Neutrophil (primary cell): Measurements from ENCODE around the gene PPP6R1.

Experiments used
- H3K27ac ChIP-seq: fragments of 200-600 bp; sonication (generic); 2 replicates; pipeline ENCODE4 v1.5.1; 2016; ENCODE audit warnings: mild to moderate bottlenecking, moderate library complexity
- H3K27me3 ChIP-seq: fragments of 200-600 bp; sonication (generic); 2 replicates; pipeline ENCODE4 v1.6.0; 2016; ENCODE audit warnings: mild to moderate bottlenecking
- H3K36me3 ChIP-seq: fragments of 200-600 bp; sonication (generic); 2 replicates; pipeline ENCODE4 v1.5.1; 2017
- H3K4me1 ChIP-seq, 2 experiments: fragments of 200-600 bp in 1 of 2; sonication (generic) in 1 of 2; 1 replicate in 1 of 2; 2 replicates in 1 of 2; pipeline versions ENCODE4 v1.5.1 to v1.6.1; 2013 to 2016; ENCODE audit warnings: low read depth in 1 of 2, low read length in 1 of 2, mild to moderate bottlenecking in 1 of 2, moderate library complexity in 1 of 2; ENCODE audit not compliant: control insufficient read depth in 1 of 2, insufficient read depth in 1 of 2
- H3K4me3 ChIP-seq, 2 experiments: fragments of 200-600 bp in 1 of 2; sonication (generic) in 1 of 2; 1 replicate in 1 of 2; 2 replicates in 1 of 2; pipeline ENCODE4 v1.5.1; 2013 to 2016; ENCODE audit warnings: low read depth in 1 of 2, low read length in 1 of 2, mild to moderate bottlenecking in 1 of 2, moderate library complexity in 1 of 2
- H3K9me3 ChIP-seq: fragments of 200-600 bp; sonication (generic); 2 replicates; pipeline ENCODE4 v1.5.1; 2016
- CTCF ChIP-seq: fragments of 200-600 bp; sonication (generic); IDR thresholded peaks from 2 replicates; pipeline ENCODE4 v1.5.1; 2016; ENCODE audit warnings: antibody characterized with exemption

The PPP6R1 gene

DNA sequence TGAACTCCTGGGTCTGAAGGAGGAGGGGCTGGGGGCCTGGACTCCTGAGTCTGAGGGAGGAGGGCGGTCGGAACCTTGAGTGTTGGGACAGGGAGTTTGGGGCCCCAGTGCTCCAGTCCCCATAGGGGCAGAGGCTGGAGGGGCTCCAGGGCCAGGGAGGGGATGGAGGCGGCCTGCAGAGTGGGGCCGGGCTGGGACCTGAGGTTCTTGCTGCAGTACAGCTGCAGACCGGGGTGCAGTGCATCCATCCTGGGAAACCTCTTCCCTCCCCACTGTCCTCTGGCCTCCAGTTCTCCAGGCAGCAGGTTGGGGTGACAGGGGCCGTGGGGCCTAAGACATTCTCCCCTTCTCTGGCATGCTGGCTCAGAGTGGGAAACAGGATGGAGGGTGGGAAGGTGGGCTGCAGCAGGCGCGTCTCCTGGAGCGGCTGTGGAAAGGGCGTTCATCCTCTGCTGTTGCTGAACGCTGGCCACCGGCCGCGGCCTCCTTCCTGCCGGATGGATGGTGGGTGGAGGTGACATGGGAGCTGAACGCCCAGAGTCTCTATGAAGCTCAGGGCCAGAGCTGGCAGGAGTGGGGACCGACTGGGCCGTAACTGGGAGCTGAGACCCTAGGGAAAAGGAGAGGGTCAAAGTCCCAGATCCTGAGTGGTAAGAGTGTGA, 26.5 kb upstream of the PPP6R1 start:
- Histone ChIP-seq H3K27ac (no peak overlapping the region), H3K36me3 (no peaks in the 10 kb centered on the region), H3K4me1 (peaks cover 0 to 4% of the 10 kb centered on the region in 2 experiments), H3K27me3 (peaks cover 35% of the 10 kb centered on the region), H3K4me3 (no peak overlapping the region), H3K9me3 (no peaks in the 10 kb centered on the region)
- no peak for TF ChIP-seq CTCF

DNA sequence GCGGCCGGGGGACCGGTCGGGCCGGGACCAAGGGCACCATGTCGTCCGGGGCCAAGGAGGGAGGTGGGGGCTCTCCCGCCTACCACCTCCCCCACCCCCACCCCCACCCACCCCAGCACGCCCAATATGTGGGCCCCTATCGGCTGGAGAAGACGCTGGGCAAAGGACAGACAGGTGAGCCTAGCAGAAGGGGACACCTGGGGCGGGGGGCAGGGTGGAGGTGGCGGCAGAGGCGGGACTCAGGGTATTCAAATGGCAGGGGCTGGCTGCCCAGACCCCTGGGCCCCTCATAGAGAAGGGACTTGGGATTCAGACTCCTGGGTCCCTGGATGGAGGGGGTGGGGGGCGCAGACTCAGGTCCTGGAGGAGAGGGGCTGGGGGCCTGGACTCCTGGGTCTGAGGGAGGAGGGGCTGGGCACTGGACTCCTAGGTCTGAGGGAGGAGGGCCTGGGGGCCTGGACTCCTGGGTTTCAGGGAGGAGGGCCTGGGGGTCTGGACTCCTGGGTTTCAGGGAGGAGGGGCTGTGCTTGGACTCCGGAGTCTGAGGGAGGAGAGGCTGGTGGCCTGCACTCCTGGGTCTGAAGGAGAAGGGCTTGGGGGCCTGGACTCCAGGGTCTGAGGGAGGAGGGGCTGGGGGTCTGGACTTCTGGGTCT, 25.7 kb upstream of the PPP6R1 start:
- no peak for TF ChIP-seq CTCF
- H3K4me3 ChIP-seq, result no peak overlapping the region
- H3K36me3 ChIP-seq, result no peaks in the 10 kb centered on the region
- H3K4me1 ChIP-seq, result peaks cover 5 to 11% of the 10 kb centered on the region in 2 experiments
- no peak overlapping the region for H3K27ac ChIP-seq
- peaks cover 35% of the 10 kb centered on the region for H3K27me3 ChIP-seq
- H3K9me3 ChIP-seq, result no peaks in the 10 kb centered on the region

DNA sequence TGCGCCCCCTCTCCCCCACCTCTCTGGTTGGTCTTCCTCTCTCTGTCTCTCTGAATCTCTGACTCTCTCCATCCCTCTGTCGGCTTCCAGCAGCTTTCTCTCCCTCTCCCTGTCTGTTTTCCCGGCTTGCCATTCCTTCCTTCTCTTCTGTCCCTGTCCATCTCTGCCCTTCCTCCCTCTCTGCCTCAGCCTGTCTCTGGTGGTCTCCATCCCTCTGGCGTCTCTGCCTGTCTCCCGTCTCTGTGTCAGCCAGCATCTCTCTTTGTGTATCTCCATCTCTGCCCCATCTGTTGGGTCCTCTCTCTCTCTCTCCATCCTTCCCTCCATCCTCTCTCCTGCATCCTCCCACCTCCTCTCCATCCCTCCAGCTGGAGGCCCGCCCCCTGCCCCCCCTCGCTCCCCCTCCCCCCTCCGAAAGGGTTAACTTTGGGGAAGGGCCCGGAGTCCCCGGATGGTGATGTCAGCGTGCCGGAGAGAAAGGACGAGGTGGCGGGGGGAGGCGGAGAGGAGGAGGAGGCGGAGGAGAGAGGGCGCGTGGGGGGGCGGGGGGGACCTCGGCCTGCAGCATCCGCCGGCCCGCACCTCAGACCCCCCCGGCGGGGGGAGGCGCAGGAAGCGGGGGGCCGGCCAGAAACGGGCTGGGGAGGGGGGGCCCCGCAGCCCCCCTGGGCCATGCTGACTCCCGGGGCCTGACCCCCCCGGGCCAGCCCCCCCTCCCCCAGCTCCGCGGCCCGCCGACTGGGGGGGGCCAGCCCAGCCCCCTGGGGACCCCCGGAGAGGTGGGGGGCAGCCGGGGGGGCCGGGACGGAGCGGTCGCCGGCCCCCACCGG, 24.9 kb upstream of the PPP6R1 start, which contains the start of gene BRSK1:
BRSK1 (plus strand) TSS at position 450 of the 830 bp plus-strand sequence. CDS start 446 bp downstream, outside the sequence.
- Histone ChIP-seq H3K9me3 (no peaks in the 10 kb centered on the region), H3K36me3 (no peaks in the 10 kb centered on the region), H3K4me3 (no peak within 1 kb of the TSS), H3K4me1 (peaks cover 6 to 14% of the 10 kb centered on the region in 2 experiments), H3K27ac (no peak within 1 kb of the TSS), H3K27me3 (peaks cover 35% of the 10 kb centered on the region)
- no peak for TF ChIP-seq CTCF

GRCh38 chr19:55279770-55280643, 21.2 kb upstream of the PPP6R1 start, which contains the start of gene HSPBP1:
TSS of gene HSPBP1 (minus strand) at chr19:55280110. CDS start at chr19:55279608, 502 bp downstream.
- Histone ChIP-seq H3K4me1 (peaks cover 6 to 14% of the 10 kb centered on the region in 2 experiments), H3K27me3 (peaks cover 27% of the 10 kb centered on the region), H3K4me3 (peak within 1 kb of the TSS; percentile 73 to 83), H3K36me3 (no peaks in the 10 kb centered on the region), H3K9me3 (no peaks in the 10 kb centered on the region), H3K27ac (peak within 1 kb of the TSS; percentile 78)
- TF ChIP-seq CTCF, result no peak

DNA sequence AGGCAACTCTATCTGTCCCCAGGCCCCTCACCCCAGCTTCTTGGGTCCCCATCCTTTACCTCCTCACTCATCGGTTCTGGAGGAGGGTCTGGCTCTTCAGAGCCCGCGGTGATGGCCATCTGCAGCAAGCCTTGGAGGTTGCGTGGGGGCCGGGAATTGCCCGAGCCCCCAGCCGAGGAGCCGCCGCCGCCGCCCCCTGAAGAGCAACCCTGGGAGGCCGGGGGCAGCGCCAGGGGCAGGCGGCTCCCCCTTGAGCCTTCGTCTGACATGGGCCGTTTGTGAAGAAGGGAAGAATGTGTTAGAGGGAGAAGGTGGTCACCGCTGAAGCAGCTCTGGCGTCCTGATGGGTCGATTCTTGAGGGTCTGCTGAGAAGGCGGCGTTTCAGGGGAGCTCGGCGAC, 20.5 kb upstream of the PPP6R1 start:
- Histone ChIP-seq H3K27me3 (peaks cover 21% of the 10 kb centered on the region), H3K27ac (no peak overlapping the region), H3K9me3 (no peaks in the 10 kb centered on the region), H3K4me1 (peaks cover 6 to 14% of the 10 kb centered on the region in 2 experiments), H3K36me3 (no peaks in the 10 kb centered on the region), H3K4me3 (peak overlapping the region; percentile 73 to 83)
- TF ChIP-seq CTCF, result no peak
